Activated T-helper 2 cell treated with anti-CD3 and anti-CD28 coated beads, Interferon-gamma antibody, Interleukin-2, Interleukin-4, amounts not matched to agents 10 μg/mL and 5 μg/mL and 100 μg/mL, durations not matched to agents 14 hours and 24 hours and 36 hours (primary cell): ENCODE measurements around the gene LYRM4. TPM values are rescaled to one million over a fixed set of nuclear protein-coding genes. Genes with fewer than 3 reads are reported as not detected.

Source experiments
- DNase-seq: peaks from one replicate; pipeline ENCODE4 v3.0.0; 2021; ENCODE audit warnings: low spot score
- H3K27ac Mint-ChIP-seq: one replicate; pipeline ENCODE4 v1.8.0; 2021; ENCODE audit warnings: mixed read lengths
- H3K27me3 Mint-ChIP-seq: one replicate; pipeline ENCODE4 v1.8.0; 2021; ENCODE audit warnings: low read depth, mixed read lengths
- H3K36me3 Mint-ChIP-seq: one replicate; pipeline ENCODE4 v1.8.0; 2021; ENCODE audit warnings: low read depth, mixed read lengths
- H3K4me1 Mint-ChIP-seq: one replicate; pipeline ENCODE4 v1.8.0; 2021; ENCODE audit warnings: low read depth, mixed read lengths
- H3K4me3 Mint-ChIP-seq: one replicate; pipeline ENCODE4 v1.8.0; 2021; ENCODE audit warnings: low read depth, mild to moderate bottlenecking, moderate library complexity, mixed read lengths
- H3K9me3 Mint-ChIP-seq: one replicate; pipeline ENCODE4 v1.8.0; 2021; ENCODE audit warnings: mixed read lengths
- intact Hi-C: fragments of 100-400 bp; cut with micrococcal nuclease; formaldehyde crosslinking; loops from one replicate; pipeline ENCODE4 v1.15.1; 2023
- total RNA-seq: library from RNA; stranded (reverse); gene quantifications from 2 replicates; pipeline ENCODE4 v1.2.3, GENCODE V29; 2022

LYRM4 gene
- total RNA-seq, 1 donor from 2014 or later, result 48.6 TPM

DNA sequence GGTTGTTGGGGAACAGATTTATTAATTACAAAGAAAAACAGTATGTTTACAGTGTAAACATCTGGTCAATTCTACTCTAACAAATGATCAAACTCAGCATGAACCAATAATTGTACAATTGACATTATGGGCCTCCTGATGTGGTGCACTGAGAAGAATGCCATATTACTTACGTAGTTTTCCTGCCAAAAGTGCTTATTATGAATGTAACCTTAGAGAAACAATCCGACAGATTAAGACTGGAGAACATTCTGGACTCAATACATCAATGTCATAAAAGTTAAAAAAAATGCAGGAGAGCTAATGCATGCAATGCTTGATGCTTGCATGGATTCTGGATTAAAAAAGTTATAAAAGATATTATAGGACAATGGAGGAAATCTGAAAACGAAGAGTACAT lies 69.0 kb downstream of the LYRM4 start:
- Mint-ChIP-seq H3K27me3 (no peaks in the 10 kb centered on the region), H3K27ac (no peak overlapping the region), H3K4me3 (no peak overlapping the region), H3K36me3 (peaks cover 14% of the 10 kb centered on the region), H3K9me3 (no peaks in the 10 kb centered on the region), H3K4me1 (peaks cover under 1% of the 10 kb centered on the region)
- intact Hi-C loops, result no loop called here
- DNase-seq, result no peak

DNA sequence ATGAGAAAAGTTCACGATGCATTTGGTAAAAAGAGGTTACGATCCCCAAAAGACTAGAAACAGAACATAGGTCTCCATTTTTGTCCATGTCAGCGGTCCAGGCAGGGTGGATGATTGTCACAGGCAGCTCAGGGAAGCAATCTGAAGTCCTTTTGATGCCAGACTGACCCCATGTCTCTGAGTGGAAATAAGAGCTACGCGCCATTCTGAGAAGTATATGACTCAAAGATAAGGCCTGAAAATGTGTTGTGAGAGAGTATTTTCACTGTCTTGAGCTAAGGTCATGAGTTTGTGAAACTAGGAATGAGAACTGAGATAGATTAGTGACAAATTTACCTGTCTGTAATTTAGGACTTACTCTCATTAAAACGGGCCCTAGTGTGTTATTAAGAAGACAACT lies 69.5 kb downstream of the LYRM4 start:
- no peak for DNase-seq
- no peaks in the 10 kb centered on the region for H3K27me3 Mint-ChIP-seq
- H3K9me3 Mint-ChIP-seq, result no peaks in the 10 kb centered on the region
- no peaks in the 10 kb centered on the region for H3K4me1 Mint-ChIP-seq
- H3K4me3 Mint-ChIP-seq, result no peak overlapping the region
- peaks cover 10% of the 10 kb centered on the region for H3K36me3 Mint-ChIP-seq
- no peak overlapping the region for H3K27ac Mint-ChIP-seq
- intact Hi-C loops, result no loop called here

DNA sequence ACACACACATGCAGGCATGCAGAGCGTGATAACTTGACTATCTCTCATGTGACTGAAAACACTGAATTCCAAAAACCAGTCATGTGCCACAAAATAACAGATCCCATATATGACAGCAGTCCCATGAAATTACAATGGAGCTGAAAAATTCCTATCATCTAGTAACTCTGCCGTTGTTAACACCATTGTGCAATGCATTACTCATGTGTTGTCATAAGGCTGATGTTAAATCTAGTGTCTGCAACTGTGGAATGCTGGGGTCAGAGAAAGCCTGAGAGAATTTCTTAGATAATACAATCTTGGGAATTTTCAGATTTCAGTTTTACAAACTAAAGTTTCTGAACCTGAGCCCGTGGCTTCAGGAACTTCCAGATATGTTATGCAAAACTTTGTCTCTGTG lies 70.2 kb downstream of the LYRM4 start:
- intact Hi-C loops, result no loop called here
- H3K9me3 Mint-ChIP-seq, result no peaks in the 10 kb centered on the region
- H3K36me3 Mint-ChIP-seq, result peaks cover 3% of the 10 kb centered on the region
- no peaks in the 10 kb centered on the region for H3K27me3 Mint-ChIP-seq
- H3K4me1 Mint-ChIP-seq, result no peaks in the 10 kb centered on the region
- no peak overlapping the region for H3K27ac Mint-ChIP-seq
- DNase-seq, result no peak
- no peak overlapping the region for H3K4me3 Mint-ChIP-seq

DNA sequence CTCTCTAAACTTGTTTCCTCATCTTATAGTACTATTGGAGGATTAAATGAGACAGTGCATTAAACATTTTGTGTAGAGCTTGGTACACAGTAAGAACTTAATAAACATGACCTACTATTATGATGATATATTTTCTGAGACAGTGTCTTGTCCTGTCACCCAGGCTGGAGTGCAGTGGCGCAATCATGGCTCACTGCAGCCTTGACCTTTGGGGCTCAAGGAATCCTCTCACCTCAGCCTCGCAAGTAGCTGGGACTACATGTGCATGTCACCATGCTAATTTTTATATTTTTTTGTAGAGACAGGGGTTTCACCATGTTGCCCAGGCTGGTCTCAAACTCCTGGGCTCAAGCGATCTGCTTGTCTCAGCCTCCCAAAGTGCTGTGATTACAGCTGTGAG lies 72.1 kb downstream of the LYRM4 start:
- no peak for DNase-seq
- Mint-ChIP-seq H3K4me3 (no peak overlapping the region), H3K27ac (no peak overlapping the region), H3K9me3 (no peaks in the 10 kb centered on the region), H3K27me3 (no peaks in the 10 kb centered on the region), H3K4me1 (no peaks in the 10 kb centered on the region), H3K36me3 (no peaks in the 10 kb centered on the region)
- intact Hi-C loops, result no loop called here

DNA sequence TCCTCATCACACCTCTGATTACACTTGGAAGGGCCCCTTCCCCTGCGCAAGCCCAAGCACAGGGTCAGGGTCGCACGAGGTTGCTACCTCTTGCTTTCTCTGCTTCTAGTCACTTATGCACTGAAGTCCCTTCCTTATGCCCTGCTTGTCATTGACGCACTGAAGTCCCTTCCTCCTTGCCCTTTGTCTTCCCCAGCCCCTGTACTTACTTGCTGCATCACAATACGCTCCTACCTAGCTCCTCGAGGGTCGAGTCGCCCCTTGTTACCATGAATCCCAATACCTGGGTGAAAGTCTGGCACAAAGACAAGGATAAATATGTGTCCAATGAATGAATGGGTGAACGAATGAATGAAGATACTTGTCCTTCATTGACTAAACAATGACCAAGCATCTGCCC lies 75.9 kb downstream of the LYRM4 start:
- intact Hi-C loops, result no loop called here
- Mint-ChIP-seq H3K27ac (no peak overlapping the region), H3K36me3 (no peaks in the 10 kb centered on the region)

DNA sequence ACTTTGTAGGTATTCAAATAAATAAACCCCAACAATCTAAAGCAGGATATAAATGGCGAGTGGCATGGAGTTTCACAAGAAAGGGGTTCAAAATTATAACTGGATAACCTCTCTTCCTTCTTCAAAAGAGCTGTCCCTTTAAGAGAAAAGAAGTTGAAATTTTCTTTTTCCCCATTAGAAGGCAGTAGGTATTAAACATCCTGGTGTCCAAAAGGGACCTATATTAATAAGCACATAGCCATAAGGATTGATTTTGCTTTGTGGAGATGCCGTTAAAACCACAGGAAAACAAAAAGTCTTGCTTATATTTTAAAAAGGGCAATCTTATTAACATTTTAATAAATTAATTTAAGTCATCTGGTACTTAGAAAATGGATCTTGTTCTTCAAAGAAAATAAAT lies 76.5 kb downstream of the LYRM4 start:
- H3K9me3 Mint-ChIP-seq, result no peaks in the 10 kb centered on the region
- H3K27ac Mint-ChIP-seq, result no peak overlapping the region
- no peaks in the 10 kb centered on the region for H3K27me3 Mint-ChIP-seq
- intact Hi-C loops, result no loop called here
- H3K36me3 Mint-ChIP-seq, result peaks cover 2% of the 10 kb centered on the region
- peaks cover 9% of the 10 kb centered on the region for H3K4me1 Mint-ChIP-seq
- H3K4me3 Mint-ChIP-seq, result no peak overlapping the region
- DNase-seq, result no peak

More for the DNA sequence above, 75.9 kb downstream of the LYRM4 start:
- no peaks in the 10 kb centered on the region for H3K27me3 Mint-ChIP-seq
- no peak overlapping the region for H3K4me3 Mint-ChIP-seq
- peaks cover 4% of the 10 kb centered on the region for H3K4me1 Mint-ChIP-seq
- no peak for DNase-seq
- H3K9me3 Mint-ChIP-seq, result no peaks in the 10 kb centered on the region

DNA sequence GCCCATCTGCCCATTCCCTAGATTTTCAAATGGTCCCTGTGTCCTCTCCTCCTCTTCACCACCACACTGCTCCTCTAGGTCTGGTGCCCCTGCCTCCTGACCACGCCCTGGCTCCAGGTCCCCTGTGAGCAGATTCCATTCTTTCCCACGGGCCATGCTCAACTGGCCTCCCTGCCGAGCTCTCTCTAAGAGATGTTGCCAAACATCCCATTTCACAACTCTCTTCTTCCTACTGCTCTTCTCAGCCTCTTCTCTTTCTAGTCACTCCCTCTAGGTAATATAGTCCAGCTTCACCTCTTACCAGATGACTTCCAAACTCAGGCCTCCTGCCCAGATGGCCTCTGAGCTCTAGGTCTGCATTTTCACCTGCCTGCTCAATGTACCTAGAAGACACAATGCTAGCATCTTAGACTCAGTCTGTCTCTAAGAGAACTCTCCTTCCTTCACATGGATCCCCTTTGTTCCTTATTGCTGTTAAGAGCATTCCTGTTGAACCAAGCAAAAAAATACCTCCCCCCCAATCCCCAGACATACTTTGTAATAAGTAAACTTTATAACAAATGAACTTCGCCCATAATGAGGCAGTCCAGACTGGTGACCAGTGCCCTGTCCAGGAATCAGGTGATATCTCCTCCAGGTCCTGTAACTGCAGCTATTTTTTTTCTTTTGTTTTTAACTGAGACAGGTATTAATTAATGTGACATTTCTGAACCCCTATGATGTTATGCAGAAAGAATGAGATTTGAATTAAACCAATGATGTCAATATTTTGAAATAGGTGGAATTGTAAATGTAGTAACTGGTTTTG lies 79.0 kb downstream of the LYRM4 start:
- H3K4me3 Mint-ChIP-seq, result no peak overlapping the region

DNA sequence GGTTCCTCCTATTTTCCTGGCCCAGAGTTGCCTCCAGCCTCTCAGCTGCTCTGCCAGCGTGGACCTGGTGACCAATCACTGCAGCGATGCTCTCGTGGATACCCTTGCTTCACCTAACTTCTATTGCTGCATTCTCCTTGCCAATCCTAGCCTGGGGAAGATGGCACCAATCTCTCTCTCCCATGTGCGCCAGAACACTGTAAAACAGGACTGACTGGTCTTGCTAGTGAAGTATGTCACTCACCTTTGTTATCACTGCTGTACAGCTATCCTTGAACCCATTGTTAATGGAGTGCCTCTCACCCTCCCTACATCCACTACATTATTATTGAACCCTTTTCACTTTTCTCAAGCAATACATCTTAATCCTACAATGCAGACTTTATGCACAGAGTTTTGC lies 80.1 kb downstream of the LYRM4 start:
- Mint-ChIP-seq H3K27me3 (no peaks in the 10 kb centered on the region), H3K27ac (no peak overlapping the region), H3K36me3 (peaks cover 3% of the 10 kb centered on the region)

More for the DNA sequence above, 79.0 kb downstream of the LYRM4 start:
- intact Hi-C loops, result no loop called here
- Mint-ChIP-seq H3K9me3 (no peaks in the 10 kb centered on the region), H3K36me3 (peaks cover 3% of the 10 kb centered on the region), H3K4me1 (peaks cover 17% of the 10 kb centered on the region), H3K27ac (no peak overlapping the region), H3K27me3 (no peaks in the 10 kb centered on the region)
- DNase-seq, result no peak

DNA sequence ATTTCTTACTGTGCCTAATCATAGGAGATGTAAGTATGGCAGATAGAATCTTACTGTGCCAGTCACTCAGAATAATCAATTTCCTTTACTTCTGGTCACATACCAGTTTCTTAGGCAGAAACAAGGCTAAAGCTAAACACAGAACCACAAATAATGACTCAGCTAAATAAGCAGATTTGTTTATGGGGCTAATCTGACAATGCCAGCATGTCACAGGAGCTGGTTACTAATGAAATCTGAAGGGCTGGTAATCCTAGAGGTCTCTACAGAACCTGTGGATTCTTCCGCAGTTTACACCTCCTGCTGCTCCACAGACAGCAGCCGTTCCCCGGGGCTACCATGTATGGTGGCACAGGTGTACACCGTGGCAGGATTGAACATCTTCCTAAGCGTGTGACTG lies 80.8 kb downstream of the LYRM4 start:
- Mint-ChIP-seq H3K27ac (no peak overlapping the region), H3K4me3 (no peak overlapping the region), H3K27me3 (no peaks in the 10 kb centered on the region), H3K9me3 (no peaks in the 10 kb centered on the region), H3K36me3 (peaks cover 3% of the 10 kb centered on the region), H3K4me1 (peaks cover 29% of the 10 kb centered on the region)
- no peak for DNase-seq
- intact Hi-C loops, result loop anchor here (10.0 kb wide), 1 partner anchor 105 kb away; no protein-coding TSS in a partner anchor

More for the DNA sequence above, 80.1 kb downstream of the LYRM4 start:
- intact Hi-C loops, result no loop called here
- H3K9me3 Mint-ChIP-seq, result no peaks in the 10 kb centered on the region
- peaks cover 23% of the 10 kb centered on the region for H3K4me1 Mint-ChIP-seq
- H3K4me3 Mint-ChIP-seq, result no peak overlapping the region
- no peak for DNase-seq

DNA sequence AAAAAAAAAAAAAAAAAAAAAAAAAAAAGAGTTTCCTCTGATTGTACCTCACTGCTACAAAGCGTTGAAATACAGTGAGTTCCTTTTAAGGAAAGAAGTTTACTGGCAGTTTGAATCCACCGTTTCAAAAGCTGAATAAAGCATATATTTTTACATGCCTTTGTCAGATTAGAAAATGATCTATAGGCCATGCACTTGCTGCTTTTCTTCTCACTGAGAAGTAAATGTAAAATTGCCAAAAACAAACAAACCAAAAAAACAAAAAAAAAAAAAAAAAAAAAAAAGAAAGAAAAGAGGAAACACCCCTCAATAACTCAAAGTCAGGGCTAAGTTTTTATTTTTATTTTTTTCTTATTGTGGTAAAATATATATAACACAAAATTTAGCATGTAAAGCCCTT lies 81.9 kb downstream of the LYRM4 start:
- H3K36me3 Mint-ChIP-seq, result peaks cover 6% of the 10 kb centered on the region
- no peak overlapping the region for H3K27ac Mint-ChIP-seq
- intact Hi-C loops, result loop anchor here (10.0 kb wide), 1 partner anchor 106 kb away; no protein-coding TSS in a partner anchor
- peaks cover 41% of the 10 kb centered on the region for H3K4me1 Mint-ChIP-seq
- no peak for DNase-seq
- H3K4me3 Mint-ChIP-seq, result no peak overlapping the region
- no peaks in the 10 kb centered on the region for H3K9me3 Mint-ChIP-seq
- no peaks in the 10 kb centered on the region for H3K27me3 Mint-ChIP-seq

DNA sequence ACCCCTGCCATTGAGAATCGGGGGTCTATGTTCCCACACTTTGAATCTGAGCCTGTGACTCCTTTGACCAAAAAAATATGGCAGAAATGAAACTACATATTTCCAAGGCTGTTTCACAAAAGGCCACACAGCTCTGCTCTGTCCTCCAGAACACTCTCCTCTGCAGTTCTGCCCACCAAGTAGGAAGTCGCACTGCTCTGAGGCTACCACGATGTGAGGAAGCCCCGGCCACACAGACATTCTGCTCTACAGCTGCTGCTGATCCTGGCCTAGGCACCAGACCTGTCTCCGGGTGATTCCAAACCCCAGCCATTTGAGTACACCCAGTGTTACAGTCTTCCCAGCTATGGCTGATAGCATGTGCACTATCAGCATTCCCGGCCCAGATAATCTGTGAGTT lies 85.1 kb downstream of the LYRM4 start:
- Mint-ChIP-seq H3K4me3 (peak overlapping the region; percentile 37), H3K9me3 (no peaks in the 10 kb centered on the region), H3K27ac (peak overlapping the region; percentile 72), H3K36me3 (peaks cover 6% of the 10 kb centered on the region), H3K4me1 (peaks cover 44% of the 10 kb centered on the region), H3K27me3 (no peaks in the 10 kb centered on the region)
- no peak for DNase-seq
- intact Hi-C loops, result loop anchor here (10.0 kb wide), 1 partner anchor 109 kb away; no protein-coding TSS in a partner anchor

DNA sequence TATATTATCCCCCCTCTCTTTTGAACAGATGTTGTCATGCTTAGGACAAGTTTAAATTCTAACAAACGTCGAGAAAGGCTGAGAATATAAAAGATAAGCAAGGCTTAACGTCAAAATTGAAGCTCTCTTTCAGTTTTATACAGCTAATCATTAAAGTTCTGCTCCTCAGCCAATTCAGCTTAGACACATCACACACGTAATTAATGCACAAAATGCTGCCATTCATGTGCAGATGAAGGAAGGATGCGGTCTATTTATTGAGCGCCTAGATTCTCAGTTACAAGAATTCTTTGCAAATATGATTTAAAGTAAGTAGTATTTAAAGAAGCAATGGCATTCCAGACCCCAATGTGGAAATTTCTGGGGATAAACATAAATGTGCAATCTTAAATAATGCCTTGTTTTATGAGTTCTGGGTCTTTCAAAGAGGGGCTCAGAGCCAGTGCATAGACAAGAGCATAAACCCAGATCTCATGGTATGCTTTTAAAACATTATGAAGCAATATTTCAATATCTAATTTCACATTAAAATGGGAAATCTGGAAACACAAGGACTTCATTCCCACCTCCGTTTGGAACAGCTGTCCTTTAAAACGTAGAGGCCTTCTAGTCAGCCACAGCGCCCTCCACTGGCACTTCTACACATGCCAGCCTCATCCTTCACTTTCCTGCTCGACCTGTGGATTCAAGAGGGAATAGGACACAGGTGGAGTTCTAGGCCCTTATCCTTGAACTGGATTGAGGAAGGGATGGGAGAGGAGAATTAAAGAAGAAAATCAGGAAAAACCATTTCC lies 85.8 kb downstream of the LYRM4 start:
- Mint-ChIP-seq H3K9me3 (no peaks in the 10 kb centered on the region), H3K4me1 (peaks cover 41% of the 10 kb centered on the region), H3K27ac (peak overlapping the region; percentile 85), H3K4me3 (peak overlapping the region; percentile 44), H3K36me3 (peaks cover 6% of the 10 kb centered on the region), H3K27me3 (no peaks in the 10 kb centered on the region)
- DNase-seq, result no peak
- intact Hi-C loops, result loop anchor here (10.0 kb wide), 1 partner anchor 110 kb away; no protein-coding TSS in a partner anchor

DNA sequence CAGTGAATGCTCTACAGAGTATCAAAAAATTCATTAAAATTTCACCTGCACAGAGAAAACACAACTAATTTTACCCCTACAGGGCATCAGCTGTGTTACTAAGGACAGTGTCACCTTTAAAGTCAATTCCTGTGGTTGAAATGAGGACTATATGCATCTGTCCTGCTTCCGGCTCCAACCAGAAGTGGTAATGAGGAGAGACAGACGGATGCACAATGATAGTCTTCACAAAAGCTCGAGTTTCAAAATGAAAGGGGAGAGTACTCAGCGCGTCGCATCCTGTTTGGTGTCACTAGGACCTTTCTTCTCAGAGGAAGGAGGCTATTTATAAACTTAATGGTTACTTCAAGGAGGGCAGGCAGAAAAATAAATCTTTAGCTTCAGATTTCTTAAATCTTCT lies 86.5 kb downstream of the LYRM4 start:
- Mint-ChIP-seq H3K4me1 (peaks cover 36% of the 10 kb centered on the region), H3K36me3 (peaks cover 4% of the 10 kb centered on the region), H3K27me3 (no peaks in the 10 kb centered on the region), H3K9me3 (no peaks in the 10 kb centered on the region), H3K4me3 (peak overlapping the region; percentile 68), H3K27ac (peak overlapping the region; percentile 85)
- DNase-seq, result peak; percentile 62
- intact Hi-C loops, result loop anchor here (10.0 kb wide), 1 partner anchor 111 kb away; no protein-coding TSS in a partner anchor
